ENCODE measurements around the gene FAM118B.

The FAM118B gene

GRCh38 chr11:126210871-126211235, 729 bp upstream of the FAM118B start:
- peak overlapping the region; percentile 79 for H3K4me2 ChIP-seq (ENCODE audit: low read length, poor library complexity, severe bottlenecking)
- H2AFZ ChIP-seq (ENCODE audit: low read depth, low read length), result peak overlapping the region; percentile 80
- H3K36me3 ChIP-seq (ENCODE audit: control insufficient read depth in 1 of 2, insufficient read depth in 2 of 2, low read depth in 1 of 2, low read length in 2 of 2), result peaks cover 11 to 40% of the 10 kb centered on the region in 2 experiments
- no peak overlapping the region for H2BK120ac ChIP-seq (ENCODE audit: low read depth, low read length)
- WGBS, result 4% methylated on average over 20 of the region's 20 CpGs
- H3K9me3 ChIP-seq (ENCODE audit: control insufficient read depth, low read length), result no peaks in the 10 kb centered on the region
- H3K4me1 ChIP-seq (ENCODE audit: control insufficient read depth, insufficient read depth, low read depth, low read length), result peaks cover 3% of the 10 kb centered on the region
- H4K8ac ChIP-seq (ENCODE audit: low read length), result peak overlapping the region; percentile 70
- H4K91ac ChIP-seq (ENCODE audit: low read length), result no peak overlapping the region
- no peak overlapping the region for H3K4ac ChIP-seq (ENCODE audit: low read depth in 1 of 2, low read length in 2 of 2)
- DNase-seq, result no peak
- H3K4me3 ChIP-seq (ENCODE audit: insufficient read depth in 1 of 2, low read depth in 1 of 2, low read length in 2 of 2), result peak overlapping the region; percentile 82 to 96
- no peak overlapping the region for H3K27ac ChIP-seq (ENCODE audit: low read length, poor library complexity, severe bottlenecking)
- H2AK5ac ChIP-seq (ENCODE audit: low read length, severe bottlenecking), result no peak overlapping the region
- H3K79me1 ChIP-seq (replicated peaks; ENCODE audit: low read length, poor library complexity, severe bottlenecking), result peaks cover 24% of the 10 kb centered on the region
- peak overlapping the region in 1 of 2 experiments; percentile 90 for H3K23ac ChIP-seq (ENCODE audit: low read length in 2 of 2)
- H3K27me3 ChIP-seq (ENCODE audit: control insufficient read depth in 1 of 2, insufficient read depth in 1 of 2, low read length in 2 of 2), result no peaks in the 10 kb centered on the region
- H3K9ac ChIP-seq (ENCODE audit: low read length), result peak overlapping the region; percentile 95
- peak overlapping the region in 1 of 2 experiments; percentile 46 for H3K18ac ChIP-seq (ENCODE audit: low read depth in 1 of 2, low read length in 2 of 2)
- H3K14ac ChIP-seq (ENCODE audit: low read length in 2 of 2), result peak overlapping the region in 1 of 2 experiments; percentile 90
- H2BK12ac ChIP-seq (ENCODE audit: low read length in 2 of 2), result no peak overlapping the region
- H2BK5ac ChIP-seq (ENCODE audit: low read depth, low read length, poor library complexity, severe bottlenecking), result no peak overlapping the region
- no peak overlapping the region for H2BK15ac ChIP-seq (ENCODE audit: low read depth, poor library complexity, severe bottlenecking)

GRCh38 chr11:126212089-126212660, 593 bp downstream of the FAM118B start:
- 2% methylated on average over 15 of the region's 15 CpGs for WGBS

GRCh38 chr11:126214441-126214840, 2.9 kb downstream of the FAM118B start:
- H3K27me3 ChIP-seq (ENCODE audit: control insufficient read depth in 1 of 2, insufficient read depth in 1 of 2, low read length in 2 of 2), result no peaks in the 10 kb centered on the region
- H3K4me3 ChIP-seq (ENCODE audit: insufficient read depth in 1 of 2, low read depth in 1 of 2, low read length in 2 of 2), result no peak overlapping the region
- no peak overlapping the region for H2BK12ac ChIP-seq (ENCODE audit: low read length in 2 of 2)
- no peak overlapping the region for H3K18ac ChIP-seq (ENCODE audit: low read depth in 1 of 2, low read length in 2 of 2)
- H2BK15ac ChIP-seq (ENCODE audit: low read depth, poor library complexity, severe bottlenecking), result no peak overlapping the region
- H4K8ac ChIP-seq (ENCODE audit: low read length), result no peak overlapping the region
- H3K9me3 ChIP-seq (ENCODE audit: control insufficient read depth, low read length), result no peaks in the 10 kb centered on the region
- no peak overlapping the region for H2AFZ ChIP-seq (ENCODE audit: low read depth, low read length)
- no peak overlapping the region for H3K14ac ChIP-seq (ENCODE audit: low read length in 2 of 2)
- no peak overlapping the region for H2BK120ac ChIP-seq (ENCODE audit: low read depth, low read length)
- H3K23ac ChIP-seq (ENCODE audit: low read length in 2 of 2), result no peak overlapping the region
- peaks cover 1 to 5% of the 10 kb centered on the region in 2 experiments for H3K36me3 ChIP-seq (ENCODE audit: control insufficient read depth in 1 of 2, insufficient read depth in 2 of 2, low read depth in 1 of 2, low read length in 2 of 2)
- DNase-seq, result no peak
- WGBS, result no CpG with 5 or more reads among the region's 2 CpGs
- no peak overlapping the region for H2AK5ac ChIP-seq (ENCODE audit: low read length, severe bottlenecking)
- H2BK5ac ChIP-seq (ENCODE audit: low read depth, low read length, poor library complexity, severe bottlenecking), result no peak overlapping the region
- H3K79me1 ChIP-seq (replicated peaks; ENCODE audit: low read length, poor library complexity, severe bottlenecking), result peaks cover 17% of the 10 kb centered on the region
- H4K91ac ChIP-seq (ENCODE audit: low read length), result no peak overlapping the region
- H3K4me1 ChIP-seq (ENCODE audit: control insufficient read depth, insufficient read depth, low read depth, low read length), result peaks cover 3% of the 10 kb centered on the region
- H3K4me2 ChIP-seq (ENCODE audit: low read length, poor library complexity, severe bottlenecking), result no peak overlapping the region
- no peak overlapping the region for H3K4ac ChIP-seq (ENCODE audit: low read depth in 1 of 2, low read length in 2 of 2)
- H3K9ac ChIP-seq (ENCODE audit: low read length), result peak overlapping the region; percentile 13
- H3K27ac ChIP-seq (ENCODE audit: low read length, poor library complexity, severe bottlenecking), result no peak overlapping the region

More at GRCh38 chr11:126212089-126212660, 593 bp downstream of the FAM118B start:
- Histone ChIP-seq H2AFZ (ENCODE audit: low read depth, low read length) (peak overlapping the region; percentile 65), H2BK12ac (ENCODE audit: low read length in 2 of 2) (no peak overlapping the region), H2BK15ac (ENCODE audit: low read depth, poor library complexity, severe bottlenecking) (no peak overlapping the region), H2BK5ac (ENCODE audit: low read depth, low read length, poor library complexity, severe bottlenecking) (no peak overlapping the region), H3K23ac (ENCODE audit: low read length in 2 of 2) (no peak overlapping the region), H3K9me3 (ENCODE audit: control insufficient read depth, low read length) (no peaks in the 10 kb centered on the region), H4K8ac (ENCODE audit: low read length) (peak overlapping the region; percentile 66), H3K4ac (ENCODE audit: low read depth in 1 of 2, low read length in 2 of 2) (peak overlapping the region; percentile 7 to 75), H3K4me3 (ENCODE audit: insufficient read depth in 1 of 2, low read depth in 1 of 2, low read length in 2 of 2) (peak overlapping the region; percentile 84 to 96), H3K27ac (ENCODE audit: low read length, poor library complexity, severe bottlenecking) (peak overlapping the region; percentile 13), H3K4me1 (ENCODE audit: control insufficient read depth, insufficient read depth, low read depth, low read length) (peaks cover 3% of the 10 kb centered on the region), H3K4me2 (ENCODE audit: low read length, poor library complexity, severe bottlenecking) (peak overlapping the region; percentile 86), H3K79me1 (replicated peaks; ENCODE audit: low read length, poor library complexity, severe bottlenecking) (peaks cover 22% of the 10 kb centered on the region), H2BK120ac (ENCODE audit: low read depth, low read length) (no peak overlapping the region), H3K18ac (ENCODE audit: low read depth in 1 of 2, low read length in 2 of 2) (peak overlapping the region; percentile 57 to 82), H3K27me3 (ENCODE audit: control insufficient read depth in 1 of 2, insufficient read depth in 1 of 2, low read length in 2 of 2) (no peaks in the 10 kb centered on the region), H3K9ac (ENCODE audit: low read length) (peak overlapping the region; percentile 95), H2AK5ac (ENCODE audit: low read length, severe bottlenecking) (no peak overlapping the region), H4K91ac (ENCODE audit: low read length) (no peak overlapping the region), H3K36me3 (ENCODE audit: control insufficient read depth in 1 of 2, insufficient read depth in 2 of 2, low read depth in 1 of 2, low read length in 2 of 2) (peaks cover 8 to 28% of the 10 kb centered on the region in 2 experiments), H3K14ac (ENCODE audit: low read length in 2 of 2) (peak overlapping the region in 1 of 2 experiments; percentile 63)
- DNase-seq, result peak; percentile 42

GRCh38 chr11:126214841-126215240, 3.3 kb downstream of the FAM118B start:
- H4K8ac ChIP-seq (ENCODE audit: low read length), result no peak overlapping the region
- peaks cover 16% of the 10 kb centered on the region for H3K79me1 ChIP-seq (replicated peaks; ENCODE audit: low read length, poor library complexity, severe bottlenecking)
- no peaks in the 10 kb centered on the region for H3K9me3 ChIP-seq (ENCODE audit: control insufficient read depth, low read length)
- H3K36me3 ChIP-seq (ENCODE audit: control insufficient read depth in 1 of 2, insufficient read depth in 2 of 2, low read depth in 1 of 2, low read length in 2 of 2), result peaks cover 0 to 1% of the 10 kb centered on the region in 2 experiments
- peak; percentile 6 for DNase-seq
- 44% methylated on average over 5 of the region's 6 CpGs for WGBS
- no peak overlapping the region for H3K14ac ChIP-seq (ENCODE audit: low read length in 2 of 2)
- peak overlapping the region; percentile 13 for H3K9ac ChIP-seq (ENCODE audit: low read length)
- H2BK5ac ChIP-seq (ENCODE audit: low read depth, low read length, poor library complexity, severe bottlenecking), result no peak overlapping the region
- H3K27ac ChIP-seq (ENCODE audit: low read length, poor library complexity, severe bottlenecking), result no peak overlapping the region
- H4K91ac ChIP-seq (ENCODE audit: low read length), result no peak overlapping the region
- H3K4me1 ChIP-seq (ENCODE audit: control insufficient read depth, insufficient read depth, low read depth, low read length), result peaks cover 3% of the 10 kb centered on the region
- no peak overlapping the region for H2BK15ac ChIP-seq (ENCODE audit: low read depth, poor library complexity, severe bottlenecking)
- no peak overlapping the region for H2BK120ac ChIP-seq (ENCODE audit: low read depth, low read length)
- H2BK12ac ChIP-seq (ENCODE audit: low read length in 2 of 2), result no peak overlapping the region
- H3K27me3 ChIP-seq (ENCODE audit: control insufficient read depth in 1 of 2, insufficient read depth in 1 of 2, low read length in 2 of 2), result no peaks in the 10 kb centered on the region
- no peak overlapping the region for H3K23ac ChIP-seq (ENCODE audit: low read length in 2 of 2)
- no peak overlapping the region for H3K18ac ChIP-seq (ENCODE audit: low read depth in 1 of 2, low read length in 2 of 2)
- no peak overlapping the region for H3K4ac ChIP-seq (ENCODE audit: low read depth in 1 of 2, low read length in 2 of 2)
- no peak overlapping the region for H2AK5ac ChIP-seq (ENCODE audit: low read length, severe bottlenecking)
- no peak overlapping the region for H3K4me3 ChIP-seq (ENCODE audit: insufficient read depth in 1 of 2, low read depth in 1 of 2, low read length in 2 of 2)
- H3K4me2 ChIP-seq (ENCODE audit: low read length, poor library complexity, severe bottlenecking), result no peak overlapping the region
- H2AFZ ChIP-seq (ENCODE audit: low read depth, low read length), result no peak overlapping the region
